Right lobe of liver (tissue), 6 donors: Measurements from ENCODE around the gene NKAPD1. TPM values are rescaled to one million over a fixed set of nuclear protein-coding genes. Genes with fewer than 3 reads are reported as not detected.
A peak's percentile ranks its signal among the peaks of the same experiment; 100 is the strongest.

ENCODE experiments used
- ATAC-seq, 4 donors: fragments of 200-7000 bp; cut with Tn5 transposase; one replicate each; pipeline ENCODE4 v1.9.1; 2020; ENCODE audit warnings: mild to moderate bottlenecking in 4 of 4, moderate library complexity in 4 of 4
- DNase-seq, 3 donors: peaks; one replicate each; pipeline ENCODE4 v3.0.0-alpha.2; 2020
- H3K27ac ChIP-seq, 3 donors: fragments of 200-600 bp; one replicate each; pipeline ENCODE4 v1.8.0; 2022
- H3K27me3 ChIP-seq, 2 donors: fragments of 200-600 bp; one replicate each; pipeline ENCODE4 v1.8.0; 2022
- H3K36me3 ChIP-seq, 4 donors: fragments of 200-600 bp; sonication (generic) in 1 of 4; one replicate each; pipeline versions ENCODE4 v1.5.1 to v1.8.0; 2017 to 2022; ENCODE audit warnings: control low read depth in 1 of 4
- H3K4me1 ChIP-seq, 4 donors: fragments of 200-600 bp; sonication (generic) in 1 of 4; one replicate each; pipeline versions ENCODE4 v1.5.1 to v1.8.0; 2017 to 2022; ENCODE audit warnings: control low read depth in 1 of 4
- H3K4me3 ChIP-seq, 3 donors: fragments of 200-600 bp; one replicate each; pipeline ENCODE4 v1.8.0; 2022
- H3K9me3 ChIP-seq, 4 donors: fragments of 200-600 bp; sonication (generic) in 1 of 4; one replicate each; pipeline versions ENCODE4 v1.5.1 to v1.8.0; 2017 to 2022; ENCODE audit warnings: control low read depth in 1 of 4
- CTCF ChIP-seq, 4 donors: fragments of 200-600 bp in 3 of 4; fragments of 450-650 bp in 1 of 4; IDR thresholded peaks; one replicate each; pipeline versions ENCODE4 v1.5.1 to v1.8.0; 2016 to 2022; ENCODE audit warnings: antibody characterized with exemption in 4 of 4, mild to moderate bottlenecking in 2 of 4
- POLR2A ChIP-seq: fragments of 450-650 bp; IDR thresholded peaks from one replicate; pipeline ENCODE4 v1.6.1; 2017; ENCODE audit warnings: antibody characterized with exemption, mild to moderate bottlenecking
- WGBS: methylation state at CpG from one replicate; pipeline ENCODE4 v1.1.6; 2018; ENCODE audit warnings: low coverage, low lambda C conversion rate; ENCODE audit not compliant: insufficient coverage; ENCODE audit errors: missing lambda C conversion rate; 5-methylcytosine and 5-hydroxymethylcytosine counted together
- intact Hi-C, 2 donors: fragments of 100-400 bp; cut with DNase I; formaldehyde crosslinking; loops; one replicate each; pipeline versions ENCODE4 v1.11.2 to v1.14.1; 2022
- small RNA-seq, 2 experiments: library from RNA; depleted of rRNA; stranded (forward); fragments of <200 nt; gene quantifications; one replicate each; pipeline ENCODE3, GENCODE V24; 2016
- total RNA-seq, 6 experiments: library from RNA; depleted of rRNA in 2 of 6; stranded (reverse); fragments of >200 nt in 2 of 6; fragmentation: NEBNext Ultra II Directional in 3 of 6; extraction: Animal tissue kit (Norgen Biotek cat#: 25700) in 3 of 6; gene quantifications; one replicate each; pipeline versions ENCODE4 v1.1.0 to v1.2.4, GENCODE V29; 2016 to 2023
- donor health status: DM: no; HTN: yes; CAD: no.
- donor health status: DM: no; HTN: no; CAD: no.
- donor health status: DM: no; HTN: no; CAD: no.
- donor health status: DM: no; HTN: yes; CAD: no.
- donor health status: DM: no; HTN: yes; CAD: no.

The NKAPD1 gene
- total RNA-seq, 6 experiments from 2014 or later = 4.7 to 7.7 (median 6.0) TPM

GRCh38 chr11:112128483-112129121 lies 54.5 kb downstream of the NKAPD1 start:
- ATAC-seq (peak; percentile 27 to 75 (median 62)), DNase-seq (peak in 1 of 3 donors; percentile 75)
- Histone ChIP-seq H3K4me1 (peaks cover 0 to 6% (median 0%) of the 10 kb centered on the region in 4 donors), H3K27me3 (no peaks in the 10 kb centered on the region), H3K4me3 (no peak overlapping the region), H3K27ac (no peak overlapping the region), H3K9me3 (no peaks in the 10 kb centered on the region), H3K36me3 (no peaks in the 10 kb centered on the region)
- 75% methylated on average over 1 of the region's 3 CpGs for WGBS
- intact Hi-C loops = no loop called here
- no peak for TF ChIP-seq POLR2A
- TF ChIP-seq CTCF (IDR thresholded peaks at IDR 0.05) = no peak

GRCh38 chr11:112129656-112130055 lies 55.6 kb downstream of the NKAPD1 start:
- Histone ChIP-seq H3K4me1 (peaks cover 0 to 6% (median 0%) of the 10 kb centered on the region in 4 donors), H3K4me3 (no peak overlapping the region), H3K27ac (no peak overlapping the region), H3K36me3 (no peaks in the 10 kb centered on the region), H3K9me3 (no peaks in the 10 kb centered on the region), H3K27me3 (no peaks in the 10 kb centered on the region)
- DNase-seq (no peak), ATAC-seq (peak; percentile 32 to 77 (median 68))
- TF ChIP-seq POLR2A = no peak
- TF ChIP-seq CTCF (IDR thresholded peaks at IDR 0.05) = no peak
- intact Hi-C loops = no loop called here
- WGBS = 86% methylated on average over 5 of the region's 5 CpGs

- DNase-seq (no peak), ATAC-seq (no peak)
- TF ChIP-seq POLR2A = no peak
- Histone ChIP-seq H3K4me3 (no peak overlapping the region), H3K4me1 (peaks cover 0 to 6% (median 0%) of the 10 kb centered on the region in 4 donors), H3K27ac (no peak overlapping the region), H3K36me3 (no peaks in the 10 kb centered on the region), H3K27me3 (no peaks in the 10 kb centered on the region), H3K9me3 (no peaks in the 10 kb centered on the region)
- intact Hi-C loops = no loop called here
- 62% methylated on average over 2 of the region's 2 CpGs for WGBS
Measured at GRCh38 chr11:112132737-112133136, 58.6 kb downstream of the NKAPD1 start.

- Histone ChIP-seq H3K4me3 (no peak overlapping the region), H3K9me3 (no peaks in the 10 kb centered on the region), H3K36me3 (no peaks in the 10 kb centered on the region), H3K4me1 (no peaks in the 10 kb centered on the region), H3K27me3 (no peaks in the 10 kb centered on the region), H3K27ac (no peak overlapping the region)
- DNase-seq (no peak), ATAC-seq (no peak)
- TF ChIP-seq POLR2A = no peak
- no peak for TF ChIP-seq CTCF (IDR thresholded peaks at IDR 0.05)
- intact Hi-C loops = no loop called here
- 81% methylated on average over 3 of the region's 4 CpGs for WGBS
Measured at GRCh38 chr11:112134473-112134872, 60.4 kb downstream of the NKAPD1 start.

Small RNA genes lying within 50 kb of the gene (small RNA-seq; reads per million reads assigned to genes)
- gene AP000907.3 = 0 reads per million in 2 experiments
- gene RNU6-893P = 0 reads per million in 2 experiments

Other genes with a start within 250 kb of the NKAPD1 start
- 10 to 100 TPM; 15.0 to 20.8 (median 18.2) TPM for gene ALG9, start 202.7 kb upstream of the NKAPD1 start, total RNA-seq
- gene FDXACB1, start 195.1 kb upstream of the NKAPD1 start, total RNA-seq = 1 to 10 TPM in 4 of 6 experiments, under 1 TPM in 2; 0.90 to 1.3 (median 1.1) TPM
- 10 to 100 TPM; 10.6 to 22.9 (median 15.7) TPM for gene CFAP68, start 194.8 kb upstream of the NKAPD1 start, total RNA-seq
- 10 to 100 TPM in 2 of 6 experiments, 1 to 10 TPM in 4; 3.6 to 10.5 (median 6.7) TPM for gene CRYAB, start 162.5 kb upstream of the NKAPD1 start, total RNA-seq
- gene HSPB2, start 161.6 kb upstream of the NKAPD1 start, total RNA-seq = under 1 TPM in 2 of 6 experiments, not detected in 4; 0.20 to 0.49 TPM
- gene C11orf52, start 155.4 kb upstream of the NKAPD1 start, total RNA-seq = 10 to 100 TPM in 4 of 6 experiments, 1 to 10 TPM in 2; 6.4 to 12.6 (median 10.3) TPM
- gene DIXDC1, start 137.0 kb upstream of the NKAPD1 start, total RNA-seq = 10 to 100 TPM in 1 of 6 experiments, 1 to 10 TPM in 5; 4.5 to 10.4 (median 8.0) TPM
- 10 to 100 TPM; 10.8 to 37.4 (median 23.3) TPM for gene DLAT, start 48.9 kb upstream of the NKAPD1 start, total RNA-seq
- gene PIH1D2, start 282 bp upstream of the NKAPD1 start, total RNA-seq = under 1 TPM; 0.37 to 0.80 (median 0.37) TPM
- 10 to 100 TPM; 27.9 to 36.6 (median 31.4) TPM for gene TIMM8B, start 12.5 kb downstream of the NKAPD1 start, total RNA-seq
- 100 to 1,000 TPM; 114 to 191 (median 130) TPM for gene SDHD, start 12.6 kb downstream of the NKAPD1 start, total RNA-seq
- gene IL18, start 89.8 kb downstream of the NKAPD1 start, total RNA-seq = 1 to 10 TPM; 2.7 to 7.2 (median 4.4) TPM
- gene TEX12, start 93.1 kb downstream of the NKAPD1 start, total RNA-seq = under 1 TPM in 1 of 6 experiments, not detected in 5; 0.31 TPM
- 100 to 1,000 TPM in 2 of 6 experiments, 10 to 100 TPM in 4; 33.3 to 118 (median 75.5) TPM for gene BCO2, start 101.2 kb downstream of the NKAPD1 start, total RNA-seq
- gene PTS, start 152.1 kb downstream of the NKAPD1 start, total RNA-seq = 10 to 100 TPM; 37.8 to 66.9 (median 55.4) TPM
- gene PLET1, start 186.6 kb downstream of the NKAPD1 start, total RNA-seq = not detected